ENCODE data around the gene ABCG2.

Gene ABCG2

GRCh38 chr4:88091378-88091777 is 67.1 kb downstream of the ABCG2 start:
- TF ChIP-seq SIN3A (IDR thresholded peaks at IDR 0.05; ENCODE audit: borderline replicate concordance, insufficient read depth, low read length) (no peak), REST (IDR thresholded peaks at IDR 0.05; ENCODE audit: insufficient read depth in 1 of 2, low read depth in 2 of 2, low read length in 2 of 2) (no peak), FOXP2 (optimal IDR thresholded peaks at IDR 0.05; ENCODE audit: borderline replicate concordance, extremely low read depth, extremely low read length, insufficient read depth) (no peak), TAF1 (IDR thresholded peaks at IDR 0.05; ENCODE audit: borderline replicate concordance, insufficient read depth, low read length) (no peak), POLR2AphosphoS5 (IDR thresholded peaks at IDR 0.05; ENCODE audit: low read depth, low read length) (no peak)

- TF ChIP-seq REST (IDR thresholded peaks at IDR 0.05; ENCODE audit: insufficient read depth in 1 of 2, low read depth in 2 of 2, low read length in 2 of 2) (no peak), POLR2AphosphoS5 (IDR thresholded peaks at IDR 0.05; ENCODE audit: low read depth, low read length) (no peak), SIN3A (IDR thresholded peaks at IDR 0.05; ENCODE audit: borderline replicate concordance, insufficient read depth, low read length) (no peak), TAF1 (IDR thresholded peaks at IDR 0.05; ENCODE audit: borderline replicate concordance, insufficient read depth, low read length) (no peak), FOXP2 (optimal IDR thresholded peaks at IDR 0.05; ENCODE audit: borderline replicate concordance, extremely low read depth, extremely low read length, insufficient read depth) (no peak)
Measured at GRCh38 chr4:88090898-88091297, 67.5 kb downstream of the ABCG2 start.

GRCh38 chr4:88087004-88087403 is 71.4 kb downstream of the ABCG2 start:
- TF ChIP-seq FOXP2 (optimal IDR thresholded peaks at IDR 0.05; ENCODE audit: borderline replicate concordance, extremely low read depth, extremely low read length, insufficient read depth) (no peak), TAF1 (IDR thresholded peaks at IDR 0.05; ENCODE audit: borderline replicate concordance, insufficient read depth, low read length) (no peak), POLR2AphosphoS5 (IDR thresholded peaks at IDR 0.05; ENCODE audit: low read depth, low read length) (no peak), REST (IDR thresholded peaks at IDR 0.05; ENCODE audit: insufficient read depth in 1 of 2, low read depth in 2 of 2, low read length in 2 of 2) (no peak), SIN3A (IDR thresholded peaks at IDR 0.05; ENCODE audit: borderline replicate concordance, insufficient read depth, low read length) (no peak)

- TF ChIP-seq REST (IDR thresholded peaks at IDR 0.05; ENCODE audit: insufficient read depth in 1 of 2, low read depth in 2 of 2, low read length in 2 of 2) (no peak), TAF1 (IDR thresholded peaks at IDR 0.05; ENCODE audit: borderline replicate concordance, insufficient read depth, low read length) (no peak), POLR2AphosphoS5 (IDR thresholded peaks at IDR 0.05; ENCODE audit: low read depth, low read length) (no peak), SIN3A (IDR thresholded peaks at IDR 0.05; ENCODE audit: borderline replicate concordance, insufficient read depth, low read length) (no peak), FOXP2 (optimal IDR thresholded peaks at IDR 0.05; ENCODE audit: borderline replicate concordance, extremely low read depth, extremely low read length, insufficient read depth) (no peak)
Measured at GRCh38 chr4:88080626-88081025, 77.8 kb downstream of the ABCG2 start.

- no peak for TF ChIP-seq REST (IDR thresholded peaks at IDR 0.05; ENCODE audit: insufficient read depth in 1 of 2, low read depth in 2 of 2, low read length in 2 of 2)
- no peak for TF ChIP-seq POLR2AphosphoS5 (IDR thresholded peaks at IDR 0.05; ENCODE audit: low read depth, low read length)
- no peak for TF ChIP-seq TAF1 (IDR thresholded peaks at IDR 0.05; ENCODE audit: borderline replicate concordance, insufficient read depth, low read length)
- TF ChIP-seq FOXP2 (optimal IDR thresholded peaks at IDR 0.05; ENCODE audit: borderline replicate concordance, extremely low read depth, extremely low read length, insufficient read depth), result no peak
- TF ChIP-seq SIN3A (IDR thresholded peaks at IDR 0.05; ENCODE audit: borderline replicate concordance, insufficient read depth, low read length), result no peak
Measured at GRCh38 chr4:88078579-88078978, 79.9 kb downstream of the ABCG2 start.

Data from PFSK-1 (cell line).